HG02943 (cell line): ENCODE results near the gene ANKRD45.
"Not testable (repeated sequence)": the region's sequence is repeated elsewhere in the genome, so short reads cannot be mapped to it uniquely, and the experiment has no call there.

Experiments
- ATAC-seq: cut with Tn5 transposase; IDR thresholded peaks from one replicate; pipeline ENCODE4 v1.9.1; 2021; ENCODE audit warnings: mild to moderate bottlenecking, low read depth, moderate library complexity; ENCODE audit not compliant: unreplicated experiment

ANKRD45 gene

GRCh38 chr1:173646656-173647055 lies 23.0 kb downstream of the ANKRD45 start:
- no peak for ATAC-seq

GRCh38 chr1:173642450-173643139 lies 27.1 kb downstream of the ANKRD45 start:
- not testable (repeated sequence) for ATAC-seq

GRCh38 chr1:173639102-173639501 lies 30.5 kb downstream of the ANKRD45 start:
- ATAC-seq: no peak

GRCh38 chr1:173638043-173639021 lies 31.3 kb downstream of the ANKRD45 start:
- no peak for ATAC-seq

- not testable (repeated sequence) for ATAC-seq
Measured at GRCh38 chr1:173637236-173638042, 32.2 kb downstream of the ANKRD45 start.

- ATAC-seq: no peak
Measured at GRCh38 chr1:173635116-173635515, 34.5 kb downstream of the ANKRD45 start, which contains the start of gene TEX50. TSS of gene TEX50 (plus strand) at chr1:173635338. CDS start at chr1:173635522, 184 bp downstream.

- ATAC-seq: no peak
Measured at GRCh38 chr1:173628888-173629287, 40.8 kb downstream of the ANKRD45 start.

GRCh38 chr1:173627269-173627668 lies 42.4 kb downstream of the ANKRD45 start:
- ATAC-seq: no peak

- ATAC-seq: no peak
Measured at GRCh38 chr1:173616859-173617258, 52.8 kb downstream of the ANKRD45 start.

- not testable (repeated sequence) for ATAC-seq
Measured at GRCh38 chr1:173613086-173613485, 56.6 kb downstream of the ANKRD45 start.

GRCh38 chr1:173608503-173609216 lies 61.0 kb downstream of the ANKRD45 start:
- ATAC-seq: no peak

GRCh38 chr1:173603056-173603591 lies 66.5 kb downstream of the ANKRD45 start, which contains the start of gene SLC9C2:
TSS of gene SLC9C2 (minus strand) at chr1:173603072. CDS start at chr1:173601776, 1,296 bp downstream.
- ATAC-seq: no peak

- ATAC-seq: no peak
Measured at GRCh38 chr1:173601588-173601987, 68.1 kb downstream of the ANKRD45 start.

GRCh38 chr1:173596097-173596825 lies 73.4 kb downstream of the ANKRD45 start:
- ATAC-seq: no peak

GRCh38 chr1:173591138-173591537 lies 78.5 kb downstream of the ANKRD45 start:
- not testable (repeated sequence) for ATAC-seq

- no peak for ATAC-seq
Measured at GRCh38 chr1:173590557-173590956, 79.1 kb downstream of the ANKRD45 start.

- no peak for ATAC-seq
Measured at GRCh38 chr1:173581383-173582079, 88.1 kb downstream of the ANKRD45 start.

GRCh38 chr1:173580658-173581057 lies 89.0 kb downstream of the ANKRD45 start:
- no peak for ATAC-seq
